CD4-positive, alpha-beta T cell treated with Interleukin-4 for 4 hours (primary cell): ENCODE data around the gene NKX2-4.

Experiments used
- DNase-seq: peaks from one replicate; pipeline ENCODE4 v3.0.0-alpha.2; 2020

The NKX2-4 gene

DNA sequence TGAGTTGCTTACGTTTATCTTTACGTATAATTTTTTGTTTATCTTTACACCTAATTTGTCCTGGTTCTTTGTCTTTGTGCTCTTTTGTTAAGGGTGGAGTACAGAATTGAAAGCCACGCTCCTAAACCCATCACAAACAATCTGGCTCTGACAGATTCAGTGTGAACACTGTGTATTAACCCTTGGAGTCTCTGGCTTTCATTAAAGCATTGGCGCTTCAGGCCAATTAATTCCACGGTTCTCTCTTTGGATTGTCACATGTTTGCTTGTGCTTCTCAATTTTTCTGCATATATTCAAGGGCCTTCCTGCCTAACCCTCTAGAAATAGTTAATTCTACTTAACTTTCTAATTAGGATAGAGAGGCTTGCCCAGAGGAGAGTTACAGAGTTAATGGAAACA, 38.6 kb downstream of the NKX2-4 start:
- no peak for DNase-seq

DNA sequence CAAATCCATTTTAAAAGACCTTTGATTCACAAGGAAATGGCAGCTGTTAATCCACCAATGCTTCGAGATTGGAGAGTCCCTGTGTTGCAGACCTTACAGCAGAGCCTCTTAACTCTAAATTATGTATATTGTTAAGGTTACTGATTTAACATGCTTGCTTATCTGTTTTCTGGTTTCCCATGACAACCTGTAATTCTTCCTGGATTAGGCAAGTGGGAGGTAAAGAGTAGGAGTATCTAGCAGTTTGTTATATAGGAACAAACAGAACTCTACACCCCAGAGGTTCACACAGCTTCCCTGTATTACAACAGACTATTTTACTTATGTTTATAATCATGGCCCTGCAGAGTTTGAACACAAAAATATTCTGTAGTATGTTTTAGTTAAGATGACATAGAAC, 39.5 kb downstream of the NKX2-4 start:
- DNase-seq = no peak

DNA sequence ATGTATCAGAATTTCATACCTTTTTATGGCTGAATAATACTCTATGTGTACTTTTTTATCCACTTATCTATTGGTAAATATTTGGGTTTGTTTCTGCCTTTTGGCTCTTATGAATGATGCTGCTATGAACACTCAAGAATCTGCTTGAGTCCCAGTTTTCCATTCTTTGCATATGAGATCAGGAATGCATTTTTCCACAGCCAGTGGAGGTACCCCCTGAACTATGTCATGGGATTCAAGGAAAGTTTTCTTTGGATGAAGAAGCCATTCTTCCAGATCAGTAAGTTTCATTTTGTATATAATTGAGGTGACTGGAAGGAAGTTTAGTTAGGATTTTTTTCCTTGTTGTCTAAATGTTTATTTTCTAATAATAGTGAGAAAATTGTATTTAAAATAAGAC, 40.9 kb downstream of the NKX2-4 start:
- DNase-seq = no peak

DNA sequence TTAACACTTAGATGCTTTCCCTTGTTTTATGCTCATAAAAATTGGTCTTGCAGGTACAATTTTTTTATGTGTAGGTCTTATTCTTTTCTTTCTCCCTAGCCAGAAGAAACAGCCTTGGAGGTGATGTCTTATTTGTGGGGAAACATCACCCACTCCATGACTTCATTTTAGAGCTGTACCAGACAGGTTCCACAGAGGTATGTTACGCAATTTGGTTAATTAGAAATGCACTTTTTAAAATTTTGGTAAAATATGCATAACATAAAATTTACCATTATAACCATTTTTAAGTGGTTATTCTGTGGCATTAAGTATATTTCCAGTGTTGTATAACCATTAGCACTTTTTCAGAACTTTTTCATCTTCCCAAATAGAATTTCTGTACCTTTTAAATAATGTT, 41.3 kb downstream of the NKX2-4 start:
- DNase-seq = no peak

DNA sequence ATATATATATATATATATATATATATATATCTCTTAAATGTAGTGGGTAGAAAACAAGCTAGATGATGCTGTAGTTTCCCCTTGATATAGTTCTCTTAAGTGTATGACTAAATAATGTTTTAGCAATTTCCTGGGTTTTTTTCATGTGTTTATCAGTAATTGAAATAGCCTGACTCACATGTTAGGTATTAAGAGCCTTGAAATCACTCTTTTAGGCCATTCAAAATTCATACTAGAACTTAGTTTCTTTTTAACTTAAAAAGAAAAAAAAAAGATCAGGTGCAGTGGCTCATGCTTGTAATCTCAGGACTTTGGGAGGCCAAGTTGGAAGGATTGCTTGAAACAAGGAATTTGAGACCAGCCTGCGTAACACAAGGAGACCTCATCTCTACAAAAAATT, 44.1 kb downstream of the NKX2-4 start:
- DNase-seq = no peak

DNA sequence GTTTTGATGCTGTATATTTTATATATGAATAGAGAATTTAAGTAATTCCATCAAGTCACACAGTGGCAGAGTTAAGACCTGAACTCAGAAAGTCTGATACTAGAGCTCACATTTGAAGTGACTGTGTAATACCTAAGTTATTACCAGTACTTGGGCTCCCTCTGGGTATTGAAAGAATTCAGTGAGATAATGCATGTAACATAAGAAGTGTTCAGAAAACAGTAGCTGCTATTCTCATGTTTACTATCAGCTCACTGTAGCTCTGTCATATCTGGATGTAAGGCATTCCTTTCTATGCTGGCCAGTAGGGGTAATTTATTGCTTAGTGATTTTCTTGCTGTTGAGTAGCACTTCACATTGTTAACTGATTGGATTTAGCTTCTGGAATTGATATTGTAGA, 44.6 kb downstream of the NKX2-4 start:
- DNase-seq = no peak
